ENCODE results near the gene PRR23E. TPM values are rescaled to one million over a fixed set of nuclear protein-coding genes. Genes with fewer than 3 reads are reported as not detected.

The PRR23E gene
- total and polyA plus RNA-seq, 10 of the 15 experiments (the other 5 are each of a cell fraction or from before 2014, with no cell fraction given) = not detected

GRCh38 chr3:127212711-127213110 lies 19.8 kb downstream of the PRR23E start:
- intact Hi-C loops (cut with micrococcal nuclease; ENCODE audit: unreplicated experiment) (no loop called here), in situ Hi-C loops (cut with MboI) (no loop called here)
- no peaks in the 10 kb centered on the region for H3K36me3 ChIP-seq (ENCODE audit: control insufficient read depth in 2 of 2, insufficient read depth in 2 of 2, low read length in 1 of 2)
- no peaks in the 10 kb centered on the region for H3K79me2 ChIP-seq (ENCODE audit: control insufficient read depth, insufficient read depth, low read length)
- RAD21 ChIA-PET (ENCODE audit: unreplicated experiment) = interaction anchor here (3.9 kb wide), 1 partner anchor 9 kb away, joined by 48 read pairs; no protein-coding TSS in a partner anchor
- H3K4me1 ChIP-seq (ENCODE audit: control insufficient read depth, insufficient read depth, low read length) = peaks cover 3% of the 10 kb centered on the region; the same call in 1 of the 2 replicates
- CTCF ChIA-PET = interaction anchor here (1.0 kb wide), 1 partner anchor 8 kb away, joined by 6 read pairs; no protein-coding TSS in a partner anchor
- no peaks in the 10 kb centered on the region for H4K20me1 ChIP-seq (ENCODE audit: control insufficient read depth, insufficient read depth)
- BruUV-seq (replicated peaks) = no TSS peak
- no peak overlapping the region for H3K9ac ChIP-seq (ENCODE audit: control insufficient read depth, insufficient read depth, low read length)
- H3K4me3 ChIP-seq = no peak overlapping the region
- no peaks in the 10 kb centered on the region; a peak in 1 of 4 replicates for H3K27me3 ChIP-seq (replicated peaks in 1 of 2; ENCODE audit: control insufficient read depth in 2 of 2, insufficient read depth in 2 of 2, low read length in 1 of 2)
- ATAC-seq = no peak
- no peak for TF ChIP-seq FOXK2 (IDR thresholded peaks at IDR 0.05)
- TF ChIP-seq SP1 (IDR thresholded peaks at IDR 0.05; ENCODE audit: low read depth, low read length) = no peak
- H2AFZ ChIP-seq (ENCODE audit: control insufficient read depth, low read depth, low read length) = no peak overlapping the region
- no peak overlapping the region for H3K27ac ChIP-seq (ENCODE audit: control insufficient read depth, insufficient read depth)
- no peak for DNase-seq (ENCODE audit: low read depth, low spot score)
- no peak for FAIRE-seq
- POLR2A ChIA-PET = interaction anchor here (1.3 kb wide), 1 partner anchor 11 kb away, joined by 3 read pairs; no protein-coding TSS in a partner anchor
- no peak overlapping the region for H3K4me2 ChIP-seq (ENCODE audit: control insufficient read depth, insufficient read depth)
- no peaks in the 10 kb centered on the region for H3K9me3 ChIP-seq (replicated peaks; ENCODE audit: control insufficient read depth, insufficient read depth, low read length)
- 20% methylated on average over 5 of the region's 5 CpGs for WGBS (ENCODE audit: insufficient coverage, insufficient replicate concordance, low lambda C conversion rate, missing lambda C conversion rate)
- SMC1A ChIA-PET (ENCODE audit: uncharacterized antibody, unreplicated experiment) = interaction anchor here (0.5 to 7.0 kb wide), 5 partner anchors 9 to 118 kb away, joined by 3 to 39 read pairs (median 4); no protein-coding TSS in a partner anchor

- TF ChIP-seq MAX (IDR thresholded peaks at IDR 0.05; ENCODE audit: low read depth, low read length) (no peak), MEF2B (IDR thresholded peaks at IDR 0.05; ENCODE audit: partially characterized antibody, poor library complexity, severe bottlenecking) (no peak), ZNF384 (IDR thresholded peaks at IDR 0.05; ENCODE audit: borderline replicate concordance, low read depth, low read length) (no peak), HCFC1 (IDR thresholded peaks at IDR 0.05; ENCODE audit: low read length) (no peak), STAT1 (conservative IDR thresholded peaks at IDR 0.05) (no peak), RUNX3 (IDR thresholded peaks at IDR 0.05; ENCODE audit: low read length) (0 out of 2 replicates have a peak, but pooled peaks have one; percentile 15), RAD21 (IDR thresholded peaks at IDR 0.05; ENCODE audit: insufficient read depth, low read depth, low read length) (no peak)
- Histone ChIP-seq H4K20me1 (ENCODE audit: control insufficient read depth, insufficient read depth) (no peaks in the 10 kb centered on the region), H3K4me1 (ENCODE audit: control insufficient read depth, insufficient read depth, low read length) (peaks cover 3% of the 10 kb centered on the region), H3K27ac (ENCODE audit: control insufficient read depth, insufficient read depth) (no peak overlapping the region), H3K4me2 (ENCODE audit: control insufficient read depth, insufficient read depth) (no peak overlapping the region), H3K9me3 (replicated peaks; ENCODE audit: control insufficient read depth, insufficient read depth, low read length) (no peaks in the 10 kb centered on the region), H3K79me2 (ENCODE audit: control insufficient read depth, insufficient read depth, low read length) (no peaks in the 10 kb centered on the region), H3K36me3 (ENCODE audit: control insufficient read depth in 2 of 2, insufficient read depth in 2 of 2, low read length in 1 of 2) (no peaks in the 10 kb centered on the region), H2AFZ (ENCODE audit: control insufficient read depth, low read depth, low read length) (no peak overlapping the region), H3K9ac (ENCODE audit: control insufficient read depth, insufficient read depth, low read length) (no peak overlapping the region), H3K27me3 (replicated peaks in 1 of 2; ENCODE audit: control insufficient read depth in 2 of 2, insufficient read depth in 2 of 2, low read length in 1 of 2) (no peaks in the 10 kb centered on the region; a peak in 1 of 4 replicates), H3K4me3 (no peak overlapping the region)
- in situ Hi-C loops (cut with MboI) = no loop called here
- intact Hi-C loops (cut with micrococcal nuclease; ENCODE audit: unreplicated experiment) = no loop called here
- ChIA-PET RAD21 (ENCODE audit: unreplicated experiment) (interaction anchor here (2.2 kb wide), 1 partner anchor 10 kb away, joined by 7 read pairs; no protein-coding TSS in a partner anchor), POLR2A (no interaction called here), CTCF (no interaction called here), SMC1A (ENCODE audit: uncharacterized antibody, unreplicated experiment) (interaction anchor here (1.1 to 3.2 kb wide), 3 partner anchors 8 to 303 kb away, joined by 3 to 16 read pairs (median 5); no protein-coding TSS in a partner anchor)
- WGBS (ENCODE audit: insufficient coverage, insufficient replicate concordance, low lambda C conversion rate, missing lambda C conversion rate) = 2% methylated on average over 2 of the region's 4 CpGs
- ATAC-seq (no peak), DNase-seq (ENCODE audit: low read depth, low spot score) (no peak), FAIRE-seq (no peak)
- no TSS peak for BruUV-seq (replicated peaks)
Measured at GRCh38 chr3:127213381-127213918, 20.5 kb downstream of the PRR23E start.
